ENCODE data around the gene APP. TPM values are rescaled to one million over a fixed set of nuclear protein-coding genes. Genes with fewer than 3 reads are reported as not detected.

Gene APP
- total RNA-seq, 4 donors from 2014 or later, result 234 to 376 (median 343) TPM

- WGBS, result 93% methylated on average over 5 of the region's 5 CpGs
- peaks cover 3% of the 10 kb centered on the region for H3K36me3 ChIP-seq
- H3K27me3 ChIP-seq, result no peaks in the 10 kb centered on the region
- TF ChIP-seq POLR2AphosphoS5 (IDR thresholded peaks at IDR 0.05) (no peak), POLR2A (IDR thresholded peaks at IDR 0.05) (no peak), EP300 (IDR thresholded peaks at IDR 0.05) (no peak), CTCF (IDR thresholded peaks at IDR 0.05) (no peak)
- no peak overlapping the region for H3K4me3 ChIP-seq
- DNase-seq (ENCODE audit: low spot score in 2 of 2), result no peak
- H3K27ac ChIP-seq, result no peak overlapping the region
- H3K4me1 ChIP-seq, result peaks cover 19% of the 10 kb centered on the region
- H3K9me3 ChIP-seq, result no peaks in the 10 kb centered on the region
Observed at GRCh38 chr21:25964926-25965325, 205.6 kb downstream of the APP start.

GRCh38 chr21:25964015-25964414, 206.6 kb downstream of the APP start:
- Histone ChIP-seq H3K4me1 (peaks cover 19% of the 10 kb centered on the region), H3K9me3 (no peaks in the 10 kb centered on the region), H3K4me3 (no peak overlapping the region), H3K36me3 (peaks cover 3% of the 10 kb centered on the region), H3K27ac (no peak overlapping the region), H3K27me3 (no peaks in the 10 kb centered on the region)
- DNase-seq (ENCODE audit: low spot score in 2 of 2), result no peak
- 83% methylated on average over 5 of the region's 5 CpGs for WGBS
- no peak for TF ChIP-seq POLR2A (IDR thresholded peaks at IDR 0.05)
- no peak for TF ChIP-seq POLR2AphosphoS5 (IDR thresholded peaks at IDR 0.05)
- no peak for TF ChIP-seq EP300 (IDR thresholded peaks at IDR 0.05)
- TF ChIP-seq CTCF (IDR thresholded peaks at IDR 0.05), result no peak

GRCh38 chr21:25963181-25963580, 207.4 kb downstream of the APP start:
- peaks cover 8% of the 10 kb centered on the region for H3K36me3 ChIP-seq
- DNase-seq (ENCODE audit: low spot score in 2 of 2), result no peak
- H3K27ac ChIP-seq, result no peak overlapping the region
- no peaks in the 10 kb centered on the region for H3K27me3 ChIP-seq
- H3K9me3 ChIP-seq, result no peaks in the 10 kb centered on the region
- TF ChIP-seq EP300 (IDR thresholded peaks at IDR 0.05) (no peak), POLR2AphosphoS5 (IDR thresholded peaks at IDR 0.05) (no peak), CTCF (IDR thresholded peaks at IDR 0.05) (no peak), POLR2A (IDR thresholded peaks at IDR 0.05) (no peak)
- no peak overlapping the region for H3K4me3 ChIP-seq
- 45% methylated on average over 5 of the region's 5 CpGs for WGBS
- H3K4me1 ChIP-seq, result peaks cover 19% of the 10 kb centered on the region

- H3K4me1 ChIP-seq, result peaks cover 9% of the 10 kb centered on the region
- H3K27ac ChIP-seq, result no peak overlapping the region
- DNase-seq (ENCODE audit: low spot score in 2 of 2), result no peak
- H3K27me3 ChIP-seq, result no peaks in the 10 kb centered on the region
- 66% methylated on average over 3 of the region's 3 CpGs for WGBS
- H3K9me3 ChIP-seq, result no peaks in the 10 kb centered on the region
- TF ChIP-seq CTCF (IDR thresholded peaks at IDR 0.05) (no peak), POLR2A (IDR thresholded peaks at IDR 0.05) (no peak), EP300 (IDR thresholded peaks at IDR 0.05) (no peak), POLR2AphosphoS5 (IDR thresholded peaks at IDR 0.05) (no peak)
- no peak overlapping the region for H3K4me3 ChIP-seq
- H3K36me3 ChIP-seq, result peaks cover 8% of the 10 kb centered on the region
Observed at GRCh38 chr21:25961042-25961441, 209.5 kb downstream of the APP start.

GRCh38 chr21:25960402-25960801, 210.2 kb downstream of the APP start:
- TF ChIP-seq EP300 (IDR thresholded peaks at IDR 0.05) (no peak), POLR2AphosphoS5 (IDR thresholded peaks at IDR 0.05) (no peak), CTCF (IDR thresholded peaks at IDR 0.05) (no peak), POLR2A (IDR thresholded peaks at IDR 0.05) (no peak)
- H3K27ac ChIP-seq, result no peak overlapping the region
- H3K4me1 ChIP-seq, result peaks cover 9% of the 10 kb centered on the region
- peaks cover 11% of the 10 kb centered on the region for H3K36me3 ChIP-seq
- 96% methylated on average over 4 of the region's 4 CpGs for WGBS
- H3K4me3 ChIP-seq, result no peak overlapping the region
- no peaks in the 10 kb centered on the region for H3K9me3 ChIP-seq
- no peaks in the 10 kb centered on the region for H3K27me3 ChIP-seq
- DNase-seq (ENCODE audit: low spot score in 2 of 2), result no peak
